Fibroblast of skin of scalp (primary cell): ENCODE results near the gene GRIK1.
"Not testable (repeated sequence)": the region's sequence is repeated elsewhere in the genome, so short reads cannot be mapped to it uniquely, and the experiment has no call there.

ENCODE experiments used
- DNase-seq: peaks from one replicate; pipeline ENCODE4 v3.0.0-alpha.2; 2013

The GRIK1 gene

GRCh38 chr21:29640080-29640508, 299.7 kb downstream of the GRIK1 start:
- no peak for DNase-seq

DNA sequence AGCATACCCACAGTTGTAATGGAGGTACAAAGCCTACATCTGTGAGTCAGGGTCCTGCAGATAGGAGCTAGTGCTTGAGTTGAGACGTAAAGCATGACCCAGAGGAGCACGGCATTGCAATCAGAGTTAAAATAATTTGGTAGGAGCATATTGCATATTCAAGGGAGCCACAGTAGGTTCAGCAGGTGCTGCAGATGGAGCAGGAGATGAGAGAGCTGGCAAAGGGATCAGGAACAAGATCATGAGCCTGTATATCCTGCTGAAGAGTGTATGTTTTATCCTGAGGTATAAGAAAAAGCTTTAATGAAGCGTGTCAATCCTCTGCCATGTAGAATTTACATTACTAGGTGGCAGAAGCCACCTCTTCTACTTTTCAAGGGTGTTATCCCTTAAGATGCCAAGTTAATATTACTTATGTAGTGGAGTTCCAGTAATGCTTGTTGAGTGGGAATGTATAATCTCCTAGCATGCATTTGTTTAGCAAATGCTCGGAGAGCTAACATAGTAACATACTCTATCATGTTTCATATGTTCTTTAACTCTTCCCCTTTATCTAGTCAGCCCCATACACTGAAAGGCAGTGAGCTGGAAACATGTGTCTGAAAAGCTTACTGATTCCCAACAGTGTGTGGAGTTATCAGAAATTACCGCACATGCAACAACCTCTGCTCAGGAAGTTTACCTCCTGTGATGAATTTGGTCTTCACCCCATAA, 300.3 kb downstream of the GRIK1 start:
- no peak for DNase-seq

DNA sequence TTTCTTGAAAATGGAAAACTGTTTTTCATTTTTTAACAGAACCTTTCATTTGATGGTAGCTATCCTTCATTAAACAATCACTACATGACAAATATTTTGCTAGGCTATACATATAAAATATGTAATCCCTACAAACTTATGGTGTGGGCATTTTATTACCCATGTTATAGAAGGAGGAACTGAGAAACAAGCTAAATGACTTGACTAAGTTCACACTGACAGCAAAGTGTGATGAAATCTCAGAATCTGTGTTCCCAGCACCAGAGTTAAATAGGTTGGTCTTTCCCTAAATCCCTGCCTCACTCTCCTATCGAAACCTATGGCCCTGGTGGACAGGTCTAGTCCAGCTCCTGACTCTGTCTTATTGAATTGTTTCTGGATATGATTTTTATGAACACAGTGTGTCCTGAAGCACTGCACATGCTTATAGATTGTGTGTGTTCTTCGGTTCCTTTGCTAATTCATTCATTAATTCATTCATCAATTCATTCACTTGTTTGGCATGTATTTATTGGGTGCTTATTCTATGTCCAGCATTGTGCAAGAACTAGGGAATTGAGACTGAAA, 301.0 kb downstream of the GRIK1 start:
- DNase-seq: no peak

DNA sequence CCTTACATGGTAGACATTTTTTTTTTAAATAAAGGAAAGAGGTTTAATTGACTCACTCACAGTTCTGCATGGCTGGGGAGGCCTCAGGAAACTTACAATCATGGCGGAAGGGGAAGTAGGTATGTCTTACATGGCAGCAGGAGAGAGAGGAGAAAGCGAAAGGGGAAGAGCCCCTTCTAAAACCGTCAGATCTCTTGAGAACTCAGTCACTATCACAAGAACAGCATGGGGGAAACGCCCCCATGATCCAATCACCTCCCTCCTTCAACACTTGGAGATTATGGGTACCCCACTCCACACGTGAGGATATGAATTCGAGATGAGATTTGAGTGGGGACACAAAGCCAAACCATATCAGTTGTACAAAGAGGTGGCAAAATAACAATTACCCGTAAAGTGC, 301.7 kb downstream of the GRIK1 start:
- DNase-seq: no peak

GRCh38 chr21:29637553-29637952, 302.2 kb downstream of the GRIK1 start:
- no peak for DNase-seq

GRCh38 chr21:29637134-29637533, 302.7 kb downstream of the GRIK1 start:
- DNase-seq: no peak

DNA sequence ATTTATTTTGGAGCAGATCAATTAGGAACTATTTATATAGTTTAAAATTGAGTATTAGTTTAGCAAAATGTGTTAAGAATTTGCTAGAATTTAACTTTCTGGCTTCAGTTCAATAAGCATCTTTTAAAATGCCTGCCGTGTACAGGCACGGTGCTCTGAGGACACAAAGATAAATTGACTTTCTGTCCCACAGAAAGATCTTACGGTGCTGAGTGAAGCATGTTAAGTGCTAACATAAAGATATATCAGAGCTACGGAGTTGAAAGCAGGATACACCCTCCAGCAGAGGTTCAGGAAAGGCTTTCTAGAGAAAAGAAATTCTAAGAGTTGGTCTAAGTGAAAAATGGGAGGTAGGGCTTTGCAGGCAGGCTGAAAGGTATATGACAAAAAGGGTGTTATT, 305.4 kb downstream of the GRIK1 start:
- no peak for DNase-seq

GRCh38 chr21:29633756-29634155, 306.0 kb downstream of the GRIK1 start:
- no peak for DNase-seq

DNA sequence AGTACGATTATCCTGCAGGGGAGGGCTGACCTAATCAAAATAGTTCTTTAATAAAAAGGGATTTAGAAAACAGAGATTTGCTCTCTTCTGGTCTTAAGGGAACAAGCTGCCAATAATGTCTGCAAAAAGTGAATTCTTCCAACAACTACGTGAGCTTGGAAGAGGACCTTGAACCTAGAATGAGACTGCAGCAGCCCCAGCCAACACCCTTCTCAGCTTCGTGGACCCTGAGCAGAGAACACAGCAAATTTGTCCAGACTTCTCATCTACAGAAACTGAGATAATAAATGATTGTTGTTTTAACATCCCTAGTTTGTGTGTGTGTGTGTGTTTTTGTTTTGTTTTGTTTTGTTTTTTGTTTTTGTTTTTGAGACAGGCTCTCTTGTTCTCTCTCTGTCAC, 309.4 kb downstream of the GRIK1 start:
- no peak for DNase-seq

GRCh38 chr21:29627905-29628304, 311.9 kb downstream of the GRIK1 start:
- peak; percentile 1 for DNase-seq

GRCh38 chr21:29626801-29627470, 312.9 kb downstream of the GRIK1 start:
- DNase-seq: peak; percentile 72

DNA sequence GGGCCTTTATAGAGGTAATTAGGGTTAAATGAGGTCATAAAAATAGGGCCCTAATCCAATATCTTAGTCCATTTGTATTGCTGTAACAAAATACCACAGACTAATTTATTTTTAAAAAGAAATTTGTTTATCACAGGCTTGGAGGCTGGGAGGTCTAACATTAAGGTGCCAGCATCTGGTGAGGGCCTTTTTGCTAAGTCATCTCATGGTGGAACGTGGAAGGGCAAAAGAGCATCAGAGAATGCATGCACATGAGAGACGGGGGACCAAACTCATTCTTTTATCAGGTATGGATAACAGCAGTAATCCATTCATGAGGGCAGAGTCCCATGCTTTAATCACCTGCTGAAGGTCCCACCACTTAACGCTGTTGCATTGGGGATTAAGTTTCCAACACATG, 313.8 kb downstream of the GRIK1 start:
- no peak for DNase-seq

GRCh38 chr21:29624776-29625175, 315.0 kb downstream of the GRIK1 start:
- no peak for DNase-seq

- DNase-seq: no peak
These were observed 318.3 kb downstream of the GRIK1 start for GRCh38 chr21:29621525-29621924.

GRCh38 chr21:29616209-29616751, 323.5 kb downstream of the GRIK1 start:
- no peak for DNase-seq

DNA sequence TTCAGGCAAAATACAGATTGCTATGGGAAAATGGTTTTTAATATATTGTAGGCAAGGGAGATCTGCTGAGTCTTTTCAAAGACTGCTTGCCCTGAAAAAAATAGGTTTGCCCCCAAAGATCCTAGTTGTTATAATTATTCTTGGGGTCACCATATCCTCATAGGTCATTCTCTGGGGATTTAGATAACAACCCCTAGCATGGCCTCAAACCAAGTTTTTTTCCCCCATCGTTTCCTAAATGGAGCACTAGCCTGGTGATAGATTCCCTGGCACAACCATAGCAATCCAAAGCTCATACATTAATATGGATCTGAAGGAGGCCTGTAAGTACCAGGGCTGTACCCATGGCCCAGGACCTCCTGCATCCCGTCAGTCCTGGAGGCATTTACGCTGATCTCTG, 325.9 kb downstream of the GRIK1 start:
- DNase-seq: no peak

DNA sequence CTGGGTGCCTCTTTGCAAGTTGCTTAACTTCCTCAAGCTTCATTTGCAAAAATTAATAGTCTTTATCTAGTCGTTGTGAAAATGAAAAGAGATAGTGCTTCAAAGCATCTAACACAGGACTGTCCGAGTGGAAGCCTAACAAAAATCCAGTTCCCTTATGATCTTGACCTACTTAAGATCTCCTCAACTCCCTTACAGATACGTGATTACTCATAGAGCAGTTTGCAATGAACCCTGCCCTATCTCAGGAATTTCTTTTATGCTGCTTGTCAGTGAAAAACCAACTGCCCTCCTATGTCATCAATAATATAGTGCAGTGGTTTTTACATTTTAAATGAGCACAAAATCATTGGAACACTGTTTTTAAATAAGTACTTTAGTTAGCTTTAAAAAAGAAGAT, 326.8 kb downstream of the GRIK1 start:
- DNase-seq: no peak

DNA sequence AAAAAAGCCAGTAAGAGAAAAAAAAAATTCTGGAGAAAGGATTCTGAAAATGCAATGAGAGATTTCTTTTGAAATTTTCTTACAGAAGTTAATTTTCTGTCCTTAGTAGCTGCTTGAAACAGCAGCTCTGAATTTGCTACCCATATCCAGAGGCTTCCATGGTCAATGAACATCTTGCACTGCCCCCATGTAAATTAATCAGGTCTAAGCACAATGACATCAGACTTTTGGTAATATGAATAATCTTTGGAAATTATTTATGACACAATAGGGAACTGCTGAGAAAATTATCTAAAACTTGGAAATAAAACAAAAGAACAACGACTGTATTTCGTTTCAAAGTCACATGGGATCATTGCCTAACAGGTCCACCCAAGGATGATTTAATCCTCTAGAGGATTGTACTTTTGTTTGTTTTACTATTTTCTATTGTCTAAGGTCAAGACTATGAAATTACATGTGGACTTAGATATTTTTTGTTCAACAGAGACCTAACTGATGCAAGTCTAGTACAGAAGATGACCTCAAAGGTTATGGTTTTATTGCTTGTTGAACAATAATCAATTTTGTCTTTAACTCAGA, 328.9 kb downstream of the GRIK1 start:
- DNase-seq: no peak

DNA sequence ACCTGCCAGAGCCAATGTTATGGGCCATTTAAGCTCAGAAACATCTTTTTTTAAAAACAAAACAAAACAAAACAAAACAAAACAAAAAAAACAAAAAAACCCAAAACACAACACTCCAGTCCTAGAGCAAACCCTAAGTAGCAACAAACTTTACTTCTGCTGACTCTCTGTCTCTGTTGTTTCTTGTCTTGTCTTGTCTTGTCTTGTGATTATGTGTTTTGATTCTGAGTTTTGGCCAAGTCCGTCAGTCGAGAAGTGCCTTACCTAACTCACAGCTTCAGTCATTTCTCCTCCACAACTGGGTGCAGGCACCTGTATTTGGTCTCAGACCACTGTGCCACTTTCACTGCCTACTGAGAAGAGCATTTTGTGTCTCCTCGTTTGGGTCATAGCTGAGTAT, 333.2 kb downstream of the GRIK1 start:
- no peak for DNase-seq

- DNase-seq: not testable (repeated sequence)
These were observed 334.6 kb downstream of the GRIK1 start for GRCh38 chr21:29605219-29605618.

- no peak for DNase-seq
These were observed 335.7 kb downstream of the GRIK1 start for GRCh38 chr21:29604076-29604475.

DNA sequence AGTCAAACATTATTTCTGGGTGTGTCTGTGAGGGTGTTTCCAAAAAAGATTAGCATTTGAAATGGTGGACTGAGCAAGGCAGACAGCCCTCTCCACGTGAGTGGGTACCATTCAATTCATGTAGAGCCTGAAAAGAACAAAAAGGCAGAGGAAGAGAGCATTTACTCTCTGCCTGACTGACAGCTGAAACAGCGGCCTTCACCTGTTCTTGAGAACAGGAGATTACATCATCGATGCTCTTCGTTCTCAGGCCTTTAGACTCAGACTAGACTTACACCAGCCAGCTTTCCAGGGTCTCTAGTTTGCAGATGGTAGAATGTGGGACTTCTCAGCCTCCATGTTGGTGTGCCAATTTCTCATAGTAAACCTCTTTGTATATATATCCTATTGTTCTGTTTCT, 338.7 kb downstream of the GRIK1 start:
- DNase-seq: no peak

DNA sequence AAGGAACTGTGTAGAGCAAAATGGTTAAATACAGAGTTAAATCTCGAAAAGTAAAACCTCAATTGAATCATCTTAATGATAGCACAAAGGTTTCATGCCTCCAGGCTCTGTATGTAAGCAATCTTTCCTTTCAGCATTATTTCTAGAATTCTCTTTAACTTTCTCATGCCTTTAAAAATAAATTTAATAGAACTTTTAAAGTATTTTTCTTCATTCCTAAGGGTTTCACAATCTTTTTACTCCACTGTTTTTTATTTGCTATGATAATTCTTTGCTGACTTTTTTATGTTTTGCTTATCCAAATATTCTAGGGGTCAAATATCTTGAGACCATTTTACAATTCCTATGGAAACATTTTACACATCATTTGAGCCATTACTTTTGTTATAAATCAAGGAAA, 353.1 kb downstream of the GRIK1 start:
- peak; percentile 8 for DNase-seq
